IPS-18c (cell line): ENCODE data around the gene RBM12.
"Not testable (repeated sequence)": the region's sequence is repeated elsewhere in the genome, so short reads cannot be mapped to it uniquely, and the experiment has no call there.

Experiments
- H3K4me3 ChIP-seq: 2 replicates; pipeline ENCODE4 v1.7.0; 2013; ENCODE audit warnings: low read depth, mild to moderate bottlenecking, low read length, moderate library complexity; ENCODE audit not compliant: insufficient read depth
- H3K9me3 ChIP-seq: one replicate; pipeline ENCODE4 v1.6.1; 2013; ENCODE audit warnings: mild to moderate bottlenecking, low read length, moderate library complexity; ENCODE audit not compliant: control insufficient read depth, insufficient read depth

The RBM12 gene, protein sequence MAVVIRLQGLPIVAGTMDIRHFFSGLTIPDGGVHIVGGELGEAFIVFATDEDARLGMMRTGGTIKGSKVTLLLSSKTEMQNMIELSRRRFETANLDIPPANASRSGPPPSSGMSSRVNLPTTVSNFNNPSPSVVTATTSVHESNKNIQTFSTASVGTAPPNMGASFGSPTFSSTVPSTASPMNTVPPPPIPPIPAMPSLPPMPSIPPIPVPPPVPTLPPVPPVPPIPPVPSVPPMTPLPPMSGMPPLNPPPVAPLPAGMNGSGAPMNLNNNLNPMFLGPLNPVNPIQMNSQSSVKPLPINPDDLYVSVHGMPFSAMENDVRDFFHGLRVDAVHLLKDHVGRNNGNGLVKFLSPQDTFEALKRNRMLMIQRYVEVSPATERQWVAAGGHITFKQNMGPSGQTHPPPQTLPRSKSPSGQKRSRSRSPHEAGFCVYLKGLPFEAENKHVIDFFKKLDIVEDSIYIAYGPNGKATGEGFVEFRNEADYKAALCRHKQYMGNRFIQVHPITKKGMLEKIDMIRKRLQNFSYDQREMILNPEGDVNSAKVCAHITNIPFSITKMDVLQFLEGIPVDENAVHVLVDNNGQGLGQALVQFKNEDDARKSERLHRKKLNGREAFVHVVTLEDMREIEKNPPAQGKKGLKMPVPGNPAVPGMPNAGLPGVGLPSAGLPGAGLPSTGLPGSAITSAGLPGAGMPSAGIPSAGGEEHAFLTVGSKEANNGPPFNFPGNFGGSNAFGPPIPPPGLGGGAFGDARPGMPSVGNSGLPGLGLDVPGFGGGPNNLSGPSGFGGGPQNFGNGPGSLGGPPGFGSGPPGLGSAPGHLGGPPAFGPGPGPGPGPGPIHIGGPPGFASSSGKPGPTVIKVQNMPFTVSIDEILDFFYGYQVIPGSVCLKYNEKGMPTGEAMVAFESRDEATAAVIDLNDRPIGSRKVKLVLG

DNA sequence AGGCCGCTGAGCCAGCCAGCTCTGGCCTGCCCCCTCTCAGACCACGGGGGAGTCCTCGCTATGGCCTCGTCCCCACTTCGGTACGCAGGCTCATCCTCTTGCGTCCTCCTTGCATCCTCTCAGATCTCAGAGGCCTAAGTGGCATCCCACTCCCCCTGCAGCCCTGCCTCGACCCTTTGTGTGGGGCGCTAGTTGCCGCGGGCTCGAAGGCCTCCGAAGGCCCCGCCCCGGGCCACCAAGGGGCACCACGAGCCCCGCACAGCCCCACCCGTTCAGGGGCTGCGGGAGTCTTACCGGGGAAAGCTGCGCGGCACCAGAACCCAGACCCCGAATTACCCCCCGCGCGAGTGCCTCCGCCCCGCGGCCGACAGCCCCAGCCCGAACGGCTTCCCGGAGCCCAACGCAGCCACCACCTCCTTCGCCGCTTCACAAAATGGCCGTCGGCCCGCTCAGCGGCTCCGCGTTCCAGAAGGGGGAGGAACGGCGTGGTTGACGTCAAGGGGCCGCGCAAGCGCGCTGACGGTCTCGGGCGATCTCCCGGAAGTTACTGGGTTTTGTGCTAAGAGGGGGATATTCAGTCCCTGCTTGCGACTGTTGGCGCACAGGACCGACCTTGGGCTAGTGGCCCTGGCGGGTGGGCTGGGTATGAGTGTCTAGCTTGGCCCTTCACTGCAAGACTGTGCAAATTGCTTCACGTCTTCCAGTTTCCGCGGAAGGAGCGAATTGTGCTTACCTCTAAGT, at the start of gene RBM12, which contains the start of gene CPNE1:
Gene RBM12 (minus strand): TSS at position 435 of the 741 bp plus-strand sequence. CDS start 9,578 bp downstream, outside the sequence.
Gene CPNE1 (minus strand): TSS at position 435 of the 741 bp plus-strand sequence. CDS start 31,977 bp downstream, outside the sequence.
- peak within 1 kb of the TSS; percentile 84 for H3K4me3 ChIP-seq
- H3K9me3 ChIP-seq = no peaks in the 10 kb centered on the region

DNA sequence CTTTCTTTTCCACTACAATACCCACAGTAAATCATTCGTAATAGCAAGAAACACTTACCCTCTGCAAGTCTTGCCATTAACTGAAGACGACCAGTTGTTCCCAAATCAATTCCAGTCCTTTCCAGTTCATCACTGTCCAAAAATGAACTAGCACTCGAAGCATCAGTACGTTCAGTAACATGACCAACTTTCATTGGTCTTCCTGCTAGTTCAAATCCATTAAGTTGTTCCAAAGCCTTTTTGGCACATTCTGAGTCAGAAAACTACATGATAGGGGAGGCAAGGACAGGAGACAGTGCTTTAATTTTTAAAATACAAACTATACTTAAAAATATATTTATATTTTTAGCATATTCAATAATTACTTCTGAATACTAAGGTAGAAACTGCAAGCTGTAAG, 49.4 kb upstream of the RBM12 start:
- no peaks in the 10 kb centered on the region for H3K9me3 ChIP-seq
- no peak overlapping the region for H3K4me3 ChIP-seq

DNA sequence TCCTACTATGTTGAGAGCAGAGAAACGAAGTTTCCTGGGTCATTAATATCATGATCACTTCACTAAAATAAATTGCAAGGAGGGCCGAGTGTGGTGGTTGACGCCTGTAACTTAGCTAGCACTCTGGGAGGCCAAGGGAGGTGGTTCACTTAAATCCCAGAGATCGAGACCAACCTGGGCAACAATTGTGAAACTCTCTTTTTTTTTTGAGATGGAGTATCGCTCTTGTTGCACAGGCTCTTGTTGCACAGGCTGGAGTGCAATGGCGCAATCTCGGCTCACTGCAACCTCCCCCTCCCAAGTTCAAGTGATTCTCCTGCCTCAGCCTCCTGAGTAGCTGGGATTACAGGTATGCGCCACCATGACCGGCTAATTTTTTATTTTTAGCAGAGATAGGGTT, 48.4 kb upstream of the RBM12 start:
- H3K9me3 ChIP-seq, H3K4me3 ChIP-seq: not testable (repeated sequence)

DNA sequence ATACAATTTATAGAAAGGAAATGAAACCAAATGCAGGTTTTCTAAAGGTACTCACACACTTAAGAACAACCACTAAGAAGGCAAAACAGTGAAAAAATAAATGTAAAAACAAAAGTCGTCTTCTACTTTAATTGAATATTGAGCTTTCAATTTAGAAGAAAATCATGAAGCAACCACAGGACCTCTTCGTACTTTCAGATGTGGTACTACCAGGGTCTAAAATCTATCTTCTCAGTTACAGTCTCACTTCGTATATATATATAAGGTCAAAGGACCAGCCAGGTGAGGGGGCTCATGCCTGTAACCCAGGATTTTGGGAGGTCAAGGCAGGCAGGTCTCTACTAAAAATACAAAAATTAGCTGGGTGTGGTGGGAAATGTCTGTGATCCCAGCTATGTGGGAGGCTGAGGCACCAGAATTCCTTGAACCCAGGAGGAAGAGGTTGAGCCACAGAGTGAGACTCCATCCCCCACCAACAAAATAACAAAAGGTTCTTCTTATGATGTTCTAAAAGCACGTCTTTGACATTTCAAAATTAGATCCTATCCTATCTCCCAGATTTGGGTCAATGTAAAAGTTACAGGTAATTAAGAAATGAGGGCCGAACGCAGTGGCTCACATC, 47.0 kb upstream of the RBM12 start:
- H3K4me3 ChIP-seq = no peak overlapping the region
- no peaks in the 10 kb centered on the region for H3K9me3 ChIP-seq

DNA sequence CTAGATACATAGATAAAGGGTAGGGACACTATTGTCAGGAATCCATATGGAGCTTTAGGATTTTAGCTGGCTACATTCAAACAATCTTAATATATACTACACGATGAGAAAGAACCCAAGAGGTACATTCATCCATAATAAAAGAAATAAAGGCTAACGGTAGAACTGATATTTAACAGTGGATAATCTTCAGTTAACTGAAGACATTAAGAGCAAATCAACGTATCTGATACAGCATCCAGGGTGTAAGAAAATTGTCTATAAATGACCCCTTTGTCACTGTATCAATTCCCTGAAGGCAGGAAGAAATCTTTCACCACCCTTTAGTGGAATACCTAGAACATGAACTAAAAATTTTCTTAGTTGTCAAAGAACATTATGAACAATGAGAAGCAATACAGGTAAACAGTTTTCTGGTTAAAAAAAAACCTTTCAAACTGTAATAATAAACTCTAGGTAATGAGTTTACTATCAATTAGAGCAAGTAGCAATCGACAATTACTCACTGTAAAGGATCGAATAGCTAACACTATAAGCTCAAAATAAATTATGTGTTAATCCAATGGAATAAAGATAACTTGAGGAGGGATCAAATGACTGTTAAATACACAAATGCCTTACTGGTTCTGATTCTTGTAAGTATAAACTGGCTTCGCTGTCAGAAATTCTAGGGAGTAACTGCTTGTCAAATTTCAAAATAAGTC, 46.3 kb upstream of the RBM12 start:
- H3K4me3 ChIP-seq = no peak overlapping the region
- no peaks in the 10 kb centered on the region for H3K9me3 ChIP-seq

DNA sequence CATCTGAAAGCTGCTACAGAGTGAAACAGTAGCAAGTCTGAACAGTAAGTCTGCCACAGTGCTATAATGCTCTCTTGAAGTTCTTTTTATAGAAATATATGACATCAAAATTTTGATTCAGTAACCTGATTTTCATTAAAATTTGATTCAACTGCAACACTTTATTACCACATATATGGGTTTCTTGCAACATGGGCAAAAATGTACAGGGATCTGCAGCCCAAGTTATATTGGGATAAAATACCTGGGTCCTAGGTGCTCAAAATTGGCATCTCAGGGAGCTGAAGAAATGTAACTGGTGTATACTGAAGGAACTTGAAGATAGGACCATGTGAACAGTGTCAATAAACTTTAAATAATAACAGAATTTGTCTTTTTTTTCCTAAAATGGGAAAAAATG, 45.3 kb upstream of the RBM12 start:
- H3K4me3 ChIP-seq = no peak overlapping the region
- H3K9me3 ChIP-seq = no peaks in the 10 kb centered on the region

DNA sequence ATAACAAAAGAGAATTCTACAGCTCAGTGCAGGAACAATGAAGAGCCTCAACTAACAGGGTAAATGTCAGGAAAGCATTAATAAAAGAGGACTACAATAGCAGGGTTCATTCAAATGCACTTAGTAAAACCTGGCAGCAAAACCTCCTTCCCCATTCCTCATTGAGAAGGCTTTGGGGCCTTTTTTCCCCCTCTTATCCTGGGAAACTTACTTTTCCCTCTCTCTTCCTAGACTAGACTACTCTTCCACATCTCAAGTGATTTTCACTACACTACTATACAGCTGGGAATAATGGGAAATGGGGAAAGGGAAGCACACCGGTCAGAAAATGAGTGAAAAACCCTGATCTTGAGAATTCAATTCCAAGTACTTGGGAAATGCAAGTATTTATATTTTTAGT, 44.6 kb upstream of the RBM12 start:
- no peaks in the 10 kb centered on the region for H3K9me3 ChIP-seq

DNA sequence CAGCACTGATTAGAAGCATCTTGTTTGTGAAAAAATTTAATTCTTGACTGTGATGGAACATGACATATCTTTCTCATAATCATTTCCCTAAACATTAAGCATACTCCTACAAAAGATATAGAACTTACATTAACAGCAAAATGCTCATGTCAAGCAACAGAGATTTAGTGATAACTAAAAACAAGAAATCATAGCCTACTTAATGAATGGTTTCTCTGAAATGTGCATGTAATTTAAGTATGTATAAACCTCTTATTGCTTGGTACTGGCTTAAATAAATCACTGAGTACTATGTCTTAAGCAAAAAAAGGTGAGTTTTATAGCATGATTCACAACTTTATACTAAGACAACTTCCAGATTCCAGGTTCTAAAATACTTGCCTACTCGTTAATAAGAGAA, 43.8 kb upstream of the RBM12 start:
- H3K9me3 ChIP-seq = no peaks in the 10 kb centered on the region
- H3K4me3 ChIP-seq = no peak overlapping the region

More for the DNA sequence above, 44.6 kb upstream of the RBM12 start:
- H3K4me3 ChIP-seq = no peak overlapping the region

DNA sequence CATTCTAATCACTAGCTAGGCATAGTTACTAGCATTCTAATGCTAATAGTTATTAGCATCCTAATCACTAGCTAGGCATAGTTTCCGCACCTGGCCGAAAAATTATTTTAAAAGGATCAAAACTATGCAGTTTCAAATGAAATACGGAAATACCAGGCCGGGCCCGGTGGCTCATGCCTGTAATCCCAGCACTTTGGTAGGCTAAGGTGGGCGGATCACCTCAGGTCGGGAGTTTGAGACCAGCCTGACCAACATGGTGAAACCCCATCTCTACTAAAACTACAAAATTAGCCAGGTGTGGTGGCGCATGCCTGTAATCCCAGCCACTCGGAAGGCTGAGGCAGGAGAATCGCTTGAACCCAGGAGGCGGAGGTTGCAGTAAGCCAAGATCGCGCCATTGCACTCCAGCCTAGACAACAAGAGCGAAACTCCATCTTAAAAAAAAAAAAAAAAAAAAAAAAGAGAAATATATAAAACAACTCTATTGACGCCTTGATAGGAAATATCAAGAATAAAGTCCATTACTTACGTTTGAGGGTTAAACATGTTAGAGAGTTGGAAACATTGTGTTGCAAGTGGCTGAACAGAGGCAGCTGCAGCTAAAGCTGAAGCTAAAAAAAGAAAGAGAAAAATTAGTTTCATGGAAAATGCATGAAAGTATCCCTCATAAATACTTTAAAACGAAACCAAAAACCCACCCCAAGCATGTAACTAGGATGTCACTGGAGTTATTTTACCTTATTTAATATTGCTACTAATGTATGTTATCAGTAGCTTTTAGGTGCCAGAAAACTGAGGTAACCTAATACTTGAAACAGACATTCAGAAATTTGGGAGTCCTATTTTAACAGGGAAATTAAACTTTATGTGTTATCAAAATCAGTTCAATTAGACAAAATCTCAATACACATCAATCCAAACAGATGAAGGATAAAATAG, 42.2 kb upstream of the RBM12 start:
- not testable (repeated sequence) for H3K9me3 ChIP-seq, H3K4me3 ChIP-seq

DNA sequence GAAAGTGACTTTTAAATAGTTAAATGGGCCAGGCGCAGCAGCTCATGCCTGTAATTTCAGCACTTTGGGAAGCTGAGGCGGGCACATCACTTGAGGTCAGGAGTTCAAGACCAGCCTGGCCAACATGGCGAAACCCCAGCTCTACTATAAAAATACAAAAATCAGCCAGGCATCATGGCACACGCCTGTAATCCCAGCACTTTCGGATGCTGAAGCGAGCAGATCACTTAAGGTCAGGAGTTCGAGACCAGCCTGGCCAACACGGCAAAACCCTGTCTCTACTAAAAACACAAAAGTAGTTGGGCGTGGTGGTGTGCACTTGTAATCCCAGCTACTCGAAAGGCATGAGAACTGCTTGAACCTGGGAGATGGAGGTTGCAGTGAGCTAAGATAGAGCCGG, 41.2 kb upstream of the RBM12 start:
- H3K9me3 ChIP-seq = not testable (repeated sequence)

DNA sequence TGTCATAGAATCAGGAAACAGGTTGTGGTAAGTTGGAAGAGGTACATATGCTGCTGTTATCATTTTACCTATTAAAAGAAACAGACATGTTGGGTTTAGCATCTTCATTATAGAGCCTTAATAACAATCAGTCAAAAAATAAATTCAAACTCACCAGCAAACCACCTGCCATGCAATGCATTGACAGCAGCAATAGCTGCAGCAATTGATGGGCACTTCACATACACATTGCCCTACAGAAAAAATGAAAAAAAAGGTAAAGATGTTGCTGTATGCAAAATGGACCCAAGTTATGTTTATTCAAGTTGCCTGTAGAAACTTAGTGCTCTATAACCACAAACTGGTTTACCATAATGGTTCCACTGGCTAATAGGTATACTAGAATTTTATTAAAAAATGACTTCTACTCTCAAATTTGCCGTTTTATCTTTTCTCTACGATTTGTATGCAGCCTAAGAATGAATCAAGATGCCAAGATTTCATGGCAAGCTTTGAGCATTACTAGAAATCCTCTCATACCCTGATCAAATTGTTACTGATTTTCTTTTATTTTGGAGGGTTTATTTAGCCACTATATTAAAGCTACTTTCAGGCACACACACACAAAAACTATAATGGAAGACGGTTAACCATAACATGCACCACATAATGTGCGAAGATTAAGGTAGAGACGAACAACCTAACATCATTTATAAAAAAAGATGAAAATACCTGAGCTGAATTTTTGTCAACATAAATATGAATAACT, 40.0 kb upstream of the RBM12 start:
- H3K9me3 ChIP-seq = no peaks in the 10 kb centered on the region
- H3K4me3 ChIP-seq = no peak overlapping the region

More for the DNA sequence above, 41.2 kb upstream of the RBM12 start:
- not testable (repeated sequence) for H3K4me3 ChIP-seq

DNA sequence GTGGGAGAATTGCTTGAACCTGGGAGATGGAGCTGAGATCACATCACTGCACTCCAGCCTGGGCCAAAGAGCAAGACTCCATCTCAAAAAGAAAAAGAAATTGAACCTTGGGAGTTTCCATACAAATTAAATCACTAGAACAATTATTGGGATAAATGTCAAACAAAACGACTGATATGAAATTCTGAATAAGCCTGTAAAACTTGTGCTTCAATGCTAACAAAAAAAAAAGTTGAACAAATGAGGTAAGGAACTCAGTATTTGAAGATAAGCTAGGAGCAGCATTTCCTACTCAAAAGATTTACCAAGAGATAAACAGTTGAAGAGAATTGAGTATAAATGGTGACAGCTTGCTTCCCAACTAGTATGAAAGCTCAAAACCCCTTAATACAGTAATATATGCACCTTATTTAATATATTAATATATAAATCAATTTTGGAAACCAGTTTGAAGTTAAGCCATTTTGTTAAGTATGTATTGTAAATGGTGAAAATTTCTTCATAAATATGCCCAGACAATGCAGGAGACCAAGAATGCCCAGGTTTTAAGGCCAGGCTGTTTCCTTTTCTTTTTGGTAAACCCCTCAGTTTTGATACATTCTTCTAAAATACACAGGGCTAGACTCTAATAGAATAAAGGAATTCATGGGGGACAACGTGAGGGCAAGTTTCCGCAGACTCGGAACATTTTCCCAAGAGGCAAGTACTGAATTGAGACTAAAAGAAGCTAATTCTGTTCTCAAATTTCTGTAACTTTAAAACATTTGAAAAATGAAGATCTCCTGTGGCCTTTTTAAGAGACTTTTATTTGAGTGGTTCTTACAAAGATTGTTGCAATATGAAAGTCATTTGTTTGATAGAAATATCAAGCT, 38.4 kb upstream of the RBM12 start:
- Histone ChIP-seq H3K4me3 (no peak overlapping the region), H3K9me3 (no peaks in the 10 kb centered on the region)

DNA sequence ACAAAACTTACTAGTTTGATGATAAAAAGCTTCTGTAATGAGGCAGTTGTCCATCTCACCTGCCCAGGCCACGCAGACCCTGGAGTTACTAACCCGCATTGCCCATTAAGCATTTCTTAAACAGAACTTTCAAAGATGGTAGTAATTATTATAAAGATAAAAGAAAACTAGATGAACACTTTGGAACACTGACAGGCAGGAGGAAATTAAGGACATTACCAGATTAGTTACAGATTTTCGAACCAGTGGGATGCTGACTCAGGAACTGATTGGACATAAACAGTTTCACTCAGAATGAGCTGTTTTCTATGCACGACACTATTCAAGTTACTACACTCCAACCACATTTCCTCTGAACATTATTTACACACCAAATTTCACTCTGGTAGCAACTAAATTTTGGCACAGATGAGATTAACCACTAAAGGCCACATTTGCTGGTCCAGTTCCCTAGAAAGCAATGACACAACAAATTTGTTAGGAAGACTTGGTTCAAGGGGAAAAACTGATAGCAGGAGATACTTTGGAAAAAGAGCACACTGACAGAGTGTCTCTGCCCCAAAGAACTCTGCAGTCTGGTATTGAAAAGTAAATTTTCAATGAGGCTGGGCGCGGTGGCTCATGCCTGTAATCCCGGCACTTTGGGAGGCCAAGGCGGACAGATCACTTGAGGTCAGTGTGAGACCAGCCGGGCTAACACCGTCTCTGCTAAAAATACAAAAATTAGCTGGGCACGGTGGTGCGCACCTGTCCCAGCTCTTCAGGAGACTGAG, 37.5 kb upstream of the RBM12 start:
- Histone ChIP-seq H3K9me3 (no peaks in the 10 kb centered on the region), H3K4me3 (no peak overlapping the region)
